Osteocyte (in vitro differentiated cells): Measurements from ENCODE around the gene TUBB4A. TPM values are rescaled to one million over a fixed set of nuclear protein-coding genes. Genes with fewer than 3 reads are reported as not detected.

Source experiments
- DNase-seq: peaks from one replicate; pipeline ENCODE4 v3.0.0; 2021; ENCODE audit warnings: mixed read lengths; ENCODE audit not compliant: unreplicated experiment; ENCODE audit errors: extremely low spot score
- H3K27ac Mint-ChIP-seq: one replicate; pipeline ENCODE4 v1.8.0; 2021; ENCODE audit warnings: mild to moderate bottlenecking, mixed read lengths; ENCODE audit not compliant: unreplicated experiment
- H3K27me3 Mint-ChIP-seq: one replicate; pipeline ENCODE4 v1.8.0; 2021; ENCODE audit warnings: mixed read lengths; ENCODE audit not compliant: unreplicated experiment
- H3K36me3 Mint-ChIP-seq: one replicate; pipeline ENCODE4 v1.8.0; 2021; ENCODE audit warnings: mixed read lengths; ENCODE audit not compliant: unreplicated experiment
- H3K4me1 Mint-ChIP-seq: one replicate; pipeline ENCODE4 v1.8.0; 2021; ENCODE audit warnings: mixed read lengths; ENCODE audit not compliant: unreplicated experiment
- H3K4me3 Mint-ChIP-seq: one replicate; pipeline ENCODE4 v1.8.0; 2021; ENCODE audit warnings: mild to moderate bottlenecking, moderate library complexity, mixed read lengths; ENCODE audit not compliant: unreplicated experiment
- H3K9me3 Mint-ChIP-seq: one replicate; pipeline ENCODE4 v1.8.0; 2021; ENCODE audit warnings: mixed read lengths; ENCODE audit not compliant: unreplicated experiment
- total RNA-seq: library from RNA; stranded (reverse); gene quantifications from 2 replicates; pipeline ENCODE4 v1.2.1, GENCODE V29; 2021
- TF ChIP-seq, protein P1 (sequence below): fragments of 200-600 bp; sonication (generic); IDR thresholded peaks from 2 replicates; pipeline ENCODE4 v1.5.0; 2021; ENCODE audit warnings: antibody characterized with exemption, mild to moderate bottlenecking, moderate library complexity

TUBB4A gene
- total RNA-seq, 1 donor from 2014 or later, result not detected

GRCh38 chr19:6455924-6456323 lies 46.2 kb downstream of the TUBB4A start:
- H3K4me1 Mint-ChIP-seq, result peaks cover 17% of the 10 kb centered on the region

DNA sequence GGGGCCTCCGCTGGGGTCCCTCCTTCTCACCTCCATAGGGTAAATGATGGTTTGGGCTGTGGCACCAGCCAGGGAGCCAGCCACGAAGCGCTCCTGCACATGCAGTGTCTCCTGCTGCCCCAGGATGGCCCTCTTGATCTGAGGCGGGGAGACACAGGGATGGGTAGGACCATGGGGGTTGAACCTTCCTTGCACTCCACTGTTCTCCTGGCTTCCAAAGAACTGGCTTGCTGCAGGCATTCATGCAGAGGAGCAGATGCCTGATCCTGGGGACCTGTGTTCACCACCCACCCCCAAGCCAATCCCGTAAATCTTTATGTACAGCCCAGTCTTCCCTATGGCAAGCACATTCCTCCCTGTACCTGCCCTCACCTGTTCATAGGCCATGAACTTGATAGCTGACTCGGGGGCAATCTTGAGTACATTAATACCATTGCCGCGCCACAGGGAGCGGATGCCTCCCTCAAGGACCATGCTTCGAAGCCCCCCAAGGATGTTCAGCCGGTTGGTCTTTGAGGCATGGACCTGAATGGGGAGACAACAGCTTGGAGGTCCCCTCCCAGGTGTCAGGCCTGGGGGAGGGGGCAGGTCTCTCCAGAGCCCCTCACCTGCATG lies 48.1 kb downstream of the TUBB4A start:
- Mint-ChIP-seq H3K4me1 (peaks cover 11% of the 10 kb centered on the region), H3K27ac (no peak overlapping the region), H3K9me3 (peaks cover 8% of the 10 kb centered on the region), H3K36me3 (peaks cover 46% of the 10 kb centered on the region), H3K4me3 (no peak overlapping the region), H3K27me3 (no peaks in the 10 kb centered on the region)
- no peak for DNase-seq
- TF ChIP-seq, protein P1, sequence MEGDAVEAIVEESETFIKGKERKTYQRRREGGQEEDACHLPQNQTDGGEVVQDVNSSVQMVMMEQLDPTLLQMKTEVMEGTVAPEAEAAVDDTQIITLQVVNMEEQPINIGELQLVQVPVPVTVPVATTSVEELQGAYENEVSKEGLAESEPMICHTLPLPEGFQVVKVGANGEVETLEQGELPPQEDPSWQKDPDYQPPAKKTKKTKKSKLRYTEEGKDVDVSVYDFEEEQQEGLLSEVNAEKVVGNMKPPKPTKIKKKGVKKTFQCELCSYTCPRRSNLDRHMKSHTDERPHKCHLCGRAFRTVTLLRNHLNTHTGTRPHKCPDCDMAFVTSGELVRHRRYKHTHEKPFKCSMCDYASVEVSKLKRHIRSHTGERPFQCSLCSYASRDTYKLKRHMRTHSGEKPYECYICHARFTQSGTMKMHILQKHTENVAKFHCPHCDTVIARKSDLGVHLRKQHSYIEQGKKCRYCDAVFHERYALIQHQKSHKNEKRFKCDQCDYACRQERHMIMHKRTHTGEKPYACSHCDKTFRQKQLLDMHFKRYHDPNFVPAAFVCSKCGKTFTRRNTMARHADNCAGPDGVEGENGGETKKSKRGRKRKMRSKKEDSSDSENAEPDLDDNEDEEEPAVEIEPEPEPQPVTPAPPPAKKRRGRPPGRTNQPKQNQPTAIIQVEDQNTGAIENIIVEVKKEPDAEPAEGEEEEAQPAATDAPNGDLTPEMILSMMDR, result no peak

More at GRCh38 chr19:6455924-6456323, 46.2 kb downstream of the TUBB4A start:
- peaks cover 8% of the 10 kb centered on the region for H3K9me3 Mint-ChIP-seq
- no peak overlapping the region for H3K4me3 Mint-ChIP-seq
- H3K27ac Mint-ChIP-seq, result no peak overlapping the region
- no peak for DNase-seq
- peaks cover 43% of the 10 kb centered on the region for H3K36me3 Mint-ChIP-seq
- TF ChIP-seq, protein P1, result no peak
- no peaks in the 10 kb centered on the region for H3K27me3 Mint-ChIP-seq

- Mint-ChIP-seq H3K27me3 (no peaks in the 10 kb centered on the region), H3K27ac (no peak overlapping the region), H3K4me3 (no peak overlapping the region), H3K9me3 (peaks cover 8% of the 10 kb centered on the region), H3K36me3 (peaks cover 46% of the 10 kb centered on the region), H3K4me1 (peaks cover under 1% of the 10 kb centered on the region)
- TF ChIP-seq, protein P1, result no peak
- no peak for DNase-seq
These were observed 49.2 kb downstream of the TUBB4A start for GRCh38 chr19:6452899-6453298.

GRCh38 chr19:6452223-6452614 lies 49.9 kb downstream of the TUBB4A start:
- Mint-ChIP-seq H3K9me3 (peaks cover 8% of the 10 kb centered on the region), H3K27me3 (no peaks in the 10 kb centered on the region), H3K4me3 (no peak overlapping the region), H3K4me1 (no peaks in the 10 kb centered on the region), H3K36me3 (peaks cover 46% of the 10 kb centered on the region), H3K27ac (no peak overlapping the region)
- TF ChIP-seq, protein P1, result no peak
- DNase-seq, result no peak

GRCh38 chr19:6451583-6452222 lies 50.4 kb downstream of the TUBB4A start:
- no peak overlapping the region for H3K4me3 Mint-ChIP-seq
- H3K27ac Mint-ChIP-seq, result no peak overlapping the region
- H3K9me3 Mint-ChIP-seq, result peaks cover 8% of the 10 kb centered on the region
- peaks cover 48% of the 10 kb centered on the region for H3K36me3 Mint-ChIP-seq
- DNase-seq, result no peak
- no peaks in the 10 kb centered on the region for H3K4me1 Mint-ChIP-seq
- H3K27me3 Mint-ChIP-seq, result no peaks in the 10 kb centered on the region
- TF ChIP-seq, protein P1, result no peak
